GM21367 (cell line): ENCODE data around the gene TACR1.
"Not testable (repeated sequence)": the region's sequence is repeated elsewhere in the genome, so short reads cannot be mapped to it uniquely, and the experiment has no call there.

Experiments used
- ATAC-seq: cut with Tn5 transposase; IDR thresholded peaks from one replicate; pipeline ENCODE4 v1.9.1; 2021; ENCODE audit not compliant: unreplicated experiment

Gene TACR1

GRCh38 chr2:75195076-75195691 lies 4.1 kb downstream of the TACR1 start:
- ATAC-seq = no peak

- ATAC-seq = no peak
Observed at GRCh38 chr2:75194184-75194868, 5.0 kb downstream of the TACR1 start.

GRCh38 chr2:75192496-75192895 lies 6.8 kb downstream of the TACR1 start:
- no peak for ATAC-seq

- ATAC-seq = no peak
Observed at GRCh38 chr2:75190271-75190990, 8.9 kb downstream of the TACR1 start.

- no peak for ATAC-seq
Observed at GRCh38 chr2:75186821-75187220, 12.5 kb downstream of the TACR1 start.

GRCh38 chr2:75182606-75183005 lies 16.7 kb downstream of the TACR1 start:
- ATAC-seq = no peak

- no peak for ATAC-seq
Observed at GRCh38 chr2:75180476-75180875, 18.8 kb downstream of the TACR1 start.

- ATAC-seq = no peak
Observed at GRCh38 chr2:75177427-75177826, 21.9 kb downstream of the TACR1 start.

GRCh38 chr2:75175456-75175855 lies 23.9 kb downstream of the TACR1 start:
- no peak for ATAC-seq

- no peak for ATAC-seq
Observed at GRCh38 chr2:75174981-75175380, 24.3 kb downstream of the TACR1 start.

GRCh38 chr2:75174519-75174918 lies 24.8 kb downstream of the TACR1 start:
- no peak for ATAC-seq

- ATAC-seq = no peak
Observed at GRCh38 chr2:75173740-75174139, 25.6 kb downstream of the TACR1 start.

GRCh38 chr2:75171423-75171822 lies 27.9 kb downstream of the TACR1 start:
- ATAC-seq = not testable (repeated sequence)

GRCh38 chr2:75170889-75171288 lies 28.4 kb downstream of the TACR1 start:
- no peak for ATAC-seq

GRCh38 chr2:75168186-75168585 lies 31.1 kb downstream of the TACR1 start:
- no peak for ATAC-seq

GRCh38 chr2:75166491-75166890 lies 32.8 kb downstream of the TACR1 start:
- no peak for ATAC-seq

- ATAC-seq = no peak
Observed at GRCh38 chr2:75162897-75163296, 36.4 kb downstream of the TACR1 start.

GRCh38 chr2:75162259-75162658 lies 37.1 kb downstream of the TACR1 start:
- ATAC-seq = no peak

GRCh38 chr2:75157435-75157834 lies 41.9 kb downstream of the TACR1 start:
- no peak for ATAC-seq

GRCh38 chr2:75155115-75155514 lies 44.2 kb downstream of the TACR1 start:
- ATAC-seq = no peak

- ATAC-seq = no peak
Observed at GRCh38 chr2:75153221-75153620, 46.1 kb downstream of the TACR1 start.

- ATAC-seq = not testable (repeated sequence)
Observed at GRCh38 chr2:75152243-75152642, 47.1 kb downstream of the TACR1 start.
